ENCODE results near the gene C1QTNF12.

Gene C1QTNF12

DNA sequence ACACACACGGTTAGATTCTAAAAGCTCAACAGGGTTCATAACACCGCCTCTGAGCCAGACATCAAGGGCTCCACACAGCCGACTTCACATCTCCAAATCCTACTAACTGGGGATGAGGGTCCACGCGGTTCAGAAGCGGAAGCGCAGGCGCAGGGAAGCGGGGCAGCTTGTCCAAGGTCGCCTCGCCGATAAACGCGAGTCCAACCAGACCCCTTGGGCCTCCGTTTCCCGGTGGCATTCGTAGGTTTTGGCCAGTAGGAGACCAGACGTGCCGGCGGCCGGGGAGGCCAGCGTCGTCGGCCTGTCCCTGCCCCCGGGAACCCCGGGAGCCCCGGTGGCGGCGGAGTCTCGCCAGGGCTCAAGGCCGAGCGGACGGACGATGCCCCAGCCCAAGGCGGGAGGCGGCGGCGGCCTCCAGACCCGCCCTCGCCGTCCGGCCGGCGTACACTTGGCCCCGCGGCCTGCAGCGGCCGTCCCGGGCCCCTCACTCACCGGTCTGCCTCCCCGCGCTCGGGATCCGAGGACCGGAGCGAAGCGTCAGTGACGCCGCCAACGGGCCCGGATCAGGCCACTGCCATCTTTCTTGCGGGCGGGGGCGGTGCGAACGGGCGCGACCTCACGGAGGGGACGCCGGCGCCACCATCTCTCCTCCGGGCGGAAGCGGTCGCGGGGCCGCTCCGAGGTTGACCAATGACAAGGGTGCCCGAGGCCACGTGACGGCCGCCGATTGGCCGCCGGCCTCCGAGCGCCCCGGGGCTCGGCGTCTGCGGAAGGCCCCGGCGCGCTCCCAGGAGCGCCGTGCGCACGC, 14.9 kb downstream of the C1QTNF12 start, which contains the start of gene SDF4:
Gene SDF4 (minus strand): TSS at position 602 of the 808 bp plus-strand sequence. CDS start 3,229 bp downstream, outside the sequence.
- Histone ChIP-seq H3K36me3 (ENCODE audit: control insufficient read depth, insufficient read depth, low read length) (peaks cover 45% of the 10 kb centered on the region), H3K4me3 (ENCODE audit: extremely low read depth, insufficient read depth, low read length, poor library complexity, severe bottlenecking) (peak within 1 kb of the TSS; percentile 84), H3K4me1 (ENCODE audit: control insufficient read depth, insufficient read depth, low read length, poor library complexity, severe bottlenecking) (peaks cover 8% of the 10 kb centered on the region), H3K9me3 (ENCODE audit: control insufficient read depth, low read length) (no peaks in the 10 kb centered on the region), H3K27ac (ENCODE audit: low read depth, low read length, severe bottlenecking) (peak within 1 kb of the TSS; percentile 86)
- WGBS, 2 experiments (ENCODE audit: insufficient coverage in 2 of 2): 0% methylated on average over 91 to 94 of the region's 99 CpGs

DNA sequence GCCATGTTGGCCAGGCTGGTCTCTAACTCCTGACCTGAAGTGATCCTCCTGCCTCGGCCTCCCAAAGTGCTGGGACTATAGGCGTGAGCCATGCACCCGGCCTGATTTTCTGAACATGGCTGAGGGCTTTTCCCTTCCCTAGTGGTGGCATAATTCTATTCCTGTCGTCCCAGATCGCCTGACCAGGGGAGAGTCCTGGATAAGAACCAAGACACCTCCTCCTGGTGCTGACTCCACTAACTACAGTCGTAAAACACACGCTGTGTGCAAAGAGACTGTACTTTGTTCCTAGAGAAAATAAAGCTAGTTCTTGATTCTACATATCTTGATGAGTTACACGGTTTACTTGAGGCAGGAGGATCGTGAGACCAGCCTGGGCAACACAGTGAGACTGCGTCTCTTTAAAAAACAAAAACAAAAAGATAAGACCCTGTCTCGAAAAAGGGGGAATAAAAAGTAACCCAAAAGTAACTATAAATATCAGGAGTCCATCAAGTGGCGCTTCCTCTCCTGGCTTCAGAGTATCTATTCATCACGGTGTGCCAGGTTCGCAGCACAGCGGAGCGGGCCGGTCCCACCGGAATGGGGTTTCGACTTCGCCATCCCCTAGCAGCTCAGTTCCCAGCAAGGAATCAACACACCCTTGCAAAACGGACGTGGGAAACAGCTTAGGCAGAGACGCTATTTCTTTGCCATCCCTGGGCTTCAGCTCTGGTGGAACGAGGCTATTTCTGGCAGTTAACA, 15.7 kb downstream of the C1QTNF12 start:
- 26 to 28% methylated on average over 19 of the region's 24 CpGs for WGBS, 2 experiments (ENCODE audit: insufficient coverage in 2 of 2)
- H3K4me1 ChIP-seq (ENCODE audit: control insufficient read depth, insufficient read depth, low read length, poor library complexity, severe bottlenecking): peaks cover 8% of the 10 kb centered on the region
- H3K36me3 ChIP-seq (ENCODE audit: control insufficient read depth, insufficient read depth, low read length): peaks cover 52% of the 10 kb centered on the region
- H3K27ac ChIP-seq (ENCODE audit: low read depth, low read length, severe bottlenecking): peak overlapping the region; percentile 86
- H3K4me3 ChIP-seq (ENCODE audit: extremely low read depth, insufficient read depth, low read length, poor library complexity, severe bottlenecking): peak overlapping the region; percentile 84
- H3K9me3 ChIP-seq (ENCODE audit: control insufficient read depth, low read length): no peaks in the 10 kb centered on the region

DNA sequence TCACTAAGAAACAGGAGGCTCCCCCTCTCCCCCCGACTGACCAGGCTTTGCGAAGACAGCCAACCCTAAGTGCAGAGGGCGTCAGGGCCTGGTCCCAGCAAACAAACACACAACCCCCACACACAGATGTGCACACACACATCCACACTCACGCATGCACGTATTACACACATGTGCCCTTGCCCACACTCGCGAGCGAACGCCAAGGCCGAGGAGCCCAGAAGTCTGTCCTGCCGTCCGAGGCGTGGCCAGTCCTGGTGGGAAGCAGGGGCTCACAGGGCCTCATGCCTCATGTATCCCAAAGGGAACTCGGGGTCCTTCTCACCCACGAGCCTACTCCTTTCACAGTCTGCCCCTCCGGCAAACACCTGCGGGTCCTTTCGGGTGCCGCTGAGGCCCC, 16.8 kb downstream of the C1QTNF12 start:
- Histone ChIP-seq H3K36me3 (ENCODE audit: control insufficient read depth, insufficient read depth, low read length) (peaks cover 59% of the 10 kb centered on the region), H3K4me1 (ENCODE audit: control insufficient read depth, insufficient read depth, low read length, poor library complexity, severe bottlenecking) (peaks cover 8% of the 10 kb centered on the region), H3K27ac (ENCODE audit: low read depth, low read length, severe bottlenecking) (no peak overlapping the region), H3K4me3 (ENCODE audit: extremely low read depth, insufficient read depth, low read length, poor library complexity, severe bottlenecking) (no peak overlapping the region), H3K9me3 (ENCODE audit: control insufficient read depth, low read length) (no peaks in the 10 kb centered on the region)
- 97 to 98% methylated on average over 19 of the region's 19 CpGs for WGBS, 2 experiments (ENCODE audit: insufficient coverage in 2 of 2)

DNA sequence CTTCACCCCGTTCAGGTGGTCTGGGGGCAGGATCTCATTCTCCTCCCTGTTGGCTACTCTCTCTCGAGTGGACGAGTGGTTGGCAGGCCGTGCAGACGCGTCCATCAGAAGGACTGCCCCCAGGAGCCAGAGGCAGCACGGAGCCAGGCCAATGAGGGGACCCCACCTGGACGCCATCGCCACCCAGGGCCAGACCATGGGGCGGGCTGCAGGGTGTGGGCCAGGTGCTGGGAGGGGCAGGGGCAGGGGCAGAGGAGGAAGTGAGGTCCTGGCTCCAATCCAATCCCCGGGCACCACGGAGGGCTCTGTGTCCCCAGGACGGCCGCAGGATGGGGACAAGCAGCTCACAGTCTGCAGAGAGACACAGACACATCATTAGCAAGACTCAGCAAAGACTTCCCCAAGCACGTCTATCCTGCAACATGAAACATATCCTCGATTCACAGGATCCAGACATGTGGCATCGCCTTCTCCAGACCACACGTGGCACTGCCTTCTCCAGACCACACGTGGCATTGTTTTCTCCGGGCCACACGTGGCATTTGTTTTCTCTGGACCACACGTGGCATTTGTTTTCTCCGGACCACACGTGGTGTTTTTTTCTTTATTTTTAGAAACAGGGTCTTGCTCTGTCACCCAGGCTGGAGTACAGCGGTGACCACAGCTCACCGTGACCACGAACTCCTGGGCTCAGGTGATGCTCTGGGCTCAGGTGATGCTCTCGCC, 17.8 kb downstream of the C1QTNF12 start:
- Histone ChIP-seq H3K36me3 (ENCODE audit: control insufficient read depth, insufficient read depth, low read length) (peaks cover 57% of the 10 kb centered on the region), H3K27ac (ENCODE audit: low read depth, low read length, severe bottlenecking) (no peak overlapping the region), H3K4me1 (ENCODE audit: control insufficient read depth, insufficient read depth, low read length, poor library complexity, severe bottlenecking) (peaks cover 8% of the 10 kb centered on the region), H3K4me3 (ENCODE audit: extremely low read depth, insufficient read depth, low read length, poor library complexity, severe bottlenecking) (no peak overlapping the region), H3K9me3 (ENCODE audit: control insufficient read depth, low read length) (no peaks in the 10 kb centered on the region)
- WGBS, 2 experiments (ENCODE audit: insufficient coverage in 2 of 2): 94 to 99% methylated on average over 26 to 28 of the region's 28 CpGs

DNA sequence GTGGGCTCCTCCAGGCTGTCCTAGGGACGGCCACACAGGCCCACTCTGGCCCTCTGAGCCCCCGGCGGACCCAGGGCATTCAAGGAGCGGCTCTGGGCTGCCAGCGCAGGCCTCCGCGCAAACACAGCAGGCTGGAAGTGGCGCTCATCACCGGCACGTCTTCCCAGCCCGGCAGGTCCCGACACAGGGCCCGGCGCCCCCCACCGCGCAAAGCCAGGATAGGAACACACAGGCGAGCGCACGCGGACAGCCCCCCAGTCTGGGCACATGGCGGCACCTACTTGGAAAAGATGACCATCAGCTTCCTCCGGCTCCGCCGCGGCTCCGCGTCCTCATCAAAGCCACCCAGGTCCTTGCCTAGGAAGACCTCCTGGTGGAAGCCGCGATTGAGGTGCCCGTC, 18.3 kb downstream of the C1QTNF12 start:
- Histone ChIP-seq H3K9me3 (ENCODE audit: control insufficient read depth, low read length) (no peaks in the 10 kb centered on the region), H3K27ac (ENCODE audit: low read depth, low read length, severe bottlenecking) (no peak overlapping the region), H3K4me1 (ENCODE audit: control insufficient read depth, insufficient read depth, low read length, poor library complexity, severe bottlenecking) (peaks cover 5% of the 10 kb centered on the region), H3K36me3 (ENCODE audit: control insufficient read depth, insufficient read depth, low read length) (peaks cover 54% of the 10 kb centered on the region), H3K4me3 (ENCODE audit: extremely low read depth, insufficient read depth, low read length, poor library complexity, severe bottlenecking) (no peak overlapping the region)
- WGBS, 2 experiments (ENCODE audit: insufficient coverage in 2 of 2): 98 to 99% methylated on average over 30 of the region's 30 CpGs

DNA sequence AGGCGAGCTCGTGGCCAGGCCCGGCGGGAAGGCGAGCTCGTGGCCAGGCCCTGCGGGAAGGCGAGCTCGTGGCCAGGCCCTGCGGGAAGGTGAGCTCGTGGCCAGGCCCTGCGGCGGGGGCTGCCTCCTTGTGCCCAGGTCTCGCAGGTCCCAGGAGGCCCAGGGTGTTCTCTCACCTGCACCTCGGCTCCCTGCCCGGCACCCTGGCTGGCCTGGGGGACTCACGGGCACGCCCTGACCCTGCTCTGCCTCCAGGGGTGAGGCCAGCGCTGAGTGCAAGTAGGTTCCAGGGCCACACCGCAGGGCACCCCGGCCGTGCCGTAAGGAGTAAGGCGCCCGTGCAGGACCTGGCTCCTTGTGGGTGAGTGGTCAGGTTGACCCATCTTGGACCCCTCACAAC, 19.1 kb downstream of the C1QTNF12 start:
- peaks cover 62% of the 10 kb centered on the region for H3K36me3 ChIP-seq (ENCODE audit: control insufficient read depth, insufficient read depth, low read length)
- no peaks in the 10 kb centered on the region for H3K4me1 ChIP-seq (ENCODE audit: control insufficient read depth, insufficient read depth, low read length, poor library complexity, severe bottlenecking)
- H3K27ac ChIP-seq (ENCODE audit: low read depth, low read length, severe bottlenecking): no peak overlapping the region
- 95 to 96% methylated on average over 25 of the region's 25 CpGs for WGBS, 2 experiments (ENCODE audit: insufficient coverage in 2 of 2)
- no peaks in the 10 kb centered on the region for H3K9me3 ChIP-seq (ENCODE audit: control insufficient read depth, low read length)
- no peak overlapping the region for H3K4me3 ChIP-seq (ENCODE audit: extremely low read depth, insufficient read depth, low read length, poor library complexity, severe bottlenecking)

DNA sequence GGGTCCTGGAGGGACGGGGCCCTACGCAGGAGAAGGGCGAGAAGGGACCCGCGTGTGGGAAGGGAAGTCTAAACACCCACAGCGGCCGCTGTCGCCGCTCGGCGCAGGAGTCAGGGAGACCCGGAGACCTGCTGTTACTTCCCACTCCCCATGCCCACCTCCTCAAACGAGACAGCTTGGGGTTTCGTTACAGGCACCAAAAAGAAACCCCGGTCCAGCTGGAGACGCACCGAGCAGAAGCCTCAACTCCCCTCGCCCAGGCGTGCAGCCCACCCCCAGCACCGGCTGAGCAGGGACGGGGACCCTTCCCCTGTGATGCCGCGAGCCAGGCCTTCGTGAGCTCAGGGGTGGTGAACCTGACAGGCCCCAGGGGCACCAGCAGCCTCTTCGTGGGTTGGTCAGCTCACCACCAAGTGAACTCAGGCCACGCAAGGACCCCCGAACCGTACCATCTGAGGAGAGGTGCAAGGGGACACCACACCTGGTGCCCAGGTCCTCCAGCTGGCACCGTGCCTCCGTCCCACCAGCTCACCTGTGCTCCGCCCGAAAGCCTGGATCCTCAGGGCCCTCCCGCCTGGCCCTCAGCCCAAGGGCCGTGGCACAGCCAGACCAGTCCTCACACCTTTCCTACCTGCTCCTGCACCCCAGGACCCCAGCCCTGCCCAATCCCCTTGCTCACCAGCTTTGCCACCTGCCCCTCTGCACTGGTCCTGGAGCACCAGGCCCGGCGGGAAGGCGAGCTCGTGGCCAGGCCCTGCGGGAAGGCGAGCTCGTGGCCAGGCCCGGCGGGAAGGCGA, 19.8 kb downstream of the C1QTNF12 start:
- Histone ChIP-seq H3K36me3 (ENCODE audit: control insufficient read depth, insufficient read depth, low read length) (peaks cover 67% of the 10 kb centered on the region), H3K9me3 (ENCODE audit: control insufficient read depth, low read length) (no peaks in the 10 kb centered on the region), H3K27ac (ENCODE audit: low read depth, low read length, severe bottlenecking) (no peak overlapping the region), H3K4me3 (ENCODE audit: extremely low read depth, insufficient read depth, low read length, poor library complexity, severe bottlenecking) (no peak overlapping the region), H3K4me1 (ENCODE audit: control insufficient read depth, insufficient read depth, low read length, poor library complexity, severe bottlenecking) (no peaks in the 10 kb centered on the region)
- 97 to 98% methylated on average over 32 to 41 of the region's 44 CpGs for WGBS, 2 experiments (ENCODE audit: insufficient coverage in 2 of 2)

DNA sequence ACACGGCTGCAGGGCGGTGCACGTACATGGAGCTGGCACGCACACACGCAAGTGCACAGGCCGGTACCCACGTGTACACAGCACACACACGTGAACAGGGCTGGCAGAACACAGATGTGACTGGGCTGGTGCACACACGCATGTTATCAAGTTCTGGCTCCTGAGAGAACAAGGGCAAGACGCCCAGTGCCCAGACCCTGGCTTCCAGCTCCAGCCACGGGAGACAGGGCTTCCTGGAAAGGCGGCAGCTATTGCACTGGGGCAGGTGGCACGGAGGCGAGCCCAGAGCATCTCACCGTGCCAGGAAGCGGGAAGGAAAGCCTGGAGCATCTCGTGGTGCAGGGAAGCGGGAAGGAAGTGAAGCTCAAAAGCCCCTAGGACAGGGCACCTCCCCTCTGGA, 20.6 kb downstream of the C1QTNF12 start:
- 98 to 99% methylated on average over 18 of the region's 18 CpGs for whole genome bisulfite sequencing, 2 experiments (ENCODE audit: insufficient coverage in 2 of 2)
- Histone ChIP-seq H3K4me1 (ENCODE audit: control insufficient read depth, insufficient read depth, low read length, poor library complexity, severe bottlenecking) (no peaks in the 10 kb centered on the region), H3K9me3 (ENCODE audit: control insufficient read depth, low read length) (no peaks in the 10 kb centered on the region), H3K4me3 (ENCODE audit: extremely low read depth, insufficient read depth, low read length, poor library complexity, severe bottlenecking) (no peak overlapping the region), H3K27ac (ENCODE audit: low read depth, low read length, severe bottlenecking) (no peak overlapping the region), H3K36me3 (ENCODE audit: control insufficient read depth, insufficient read depth, low read length) (peaks cover 76% of the 10 kb centered on the region)

DNA sequence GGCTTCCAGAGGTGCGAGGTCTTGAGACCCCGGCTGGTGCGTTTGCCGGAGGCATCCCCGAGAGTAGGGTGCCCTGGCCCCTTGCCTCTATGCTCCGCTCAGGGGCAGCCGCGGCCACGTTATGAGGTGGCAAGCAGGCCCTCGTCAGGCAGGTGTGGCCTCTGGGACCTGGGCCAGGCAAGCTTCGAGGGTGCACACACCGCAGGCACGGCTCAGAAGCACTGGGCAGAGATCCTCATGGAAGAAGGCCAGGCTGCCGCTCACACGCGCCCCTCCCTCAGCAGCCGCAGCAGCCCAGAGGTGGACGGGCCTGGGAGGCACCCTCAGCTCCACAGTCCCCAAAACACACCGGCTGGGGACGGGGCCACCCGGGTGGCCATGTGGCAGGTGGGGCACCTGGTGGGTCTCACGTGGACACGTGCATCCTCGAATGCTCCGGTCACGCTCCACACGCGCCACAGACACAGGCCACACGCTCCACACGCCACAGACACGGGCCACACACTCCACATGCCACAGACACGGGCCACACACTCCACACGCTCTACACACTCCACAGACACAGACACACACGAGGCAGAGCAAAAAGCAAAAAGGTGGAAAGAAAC, 21.2 kb downstream of the C1QTNF12 start:
- Histone ChIP-seq H3K4me3 (ENCODE audit: extremely low read depth, insufficient read depth, low read length, poor library complexity, severe bottlenecking) (no peak overlapping the region), H3K36me3 (ENCODE audit: control insufficient read depth, insufficient read depth, low read length) (peaks cover 81% of the 10 kb centered on the region), H3K9me3 (ENCODE audit: control insufficient read depth, low read length) (no peaks in the 10 kb centered on the region), H3K4me1 (ENCODE audit: control insufficient read depth, insufficient read depth, low read length, poor library complexity, severe bottlenecking) (no peaks in the 10 kb centered on the region), H3K27ac (ENCODE audit: low read depth, low read length, severe bottlenecking) (no peak overlapping the region)
- 95 to 99% methylated on average over 19 to 30 of the region's 34 CpGs for WGBS, 2 experiments (ENCODE audit: insufficient coverage in 2 of 2)

DNA sequence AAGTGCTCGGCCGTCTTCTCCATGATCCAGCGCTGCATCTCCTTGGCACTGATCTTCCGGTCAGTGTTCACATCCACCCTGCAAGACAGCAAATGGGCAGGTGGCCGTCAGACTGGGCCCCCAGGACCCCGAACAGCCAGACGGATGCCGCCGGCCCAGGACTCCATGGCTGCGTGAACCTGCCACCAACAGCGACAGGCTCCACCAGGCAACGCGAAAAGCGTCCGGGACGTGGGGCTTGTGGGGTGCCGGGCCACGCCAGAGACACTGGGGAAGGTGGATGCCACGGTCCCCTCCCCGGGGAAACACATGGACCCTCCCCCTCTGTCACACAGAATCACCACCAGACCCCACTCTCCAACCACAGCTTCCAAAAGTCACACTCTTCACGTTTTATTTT, 22.6 kb downstream of the C1QTNF12 start:
- Histone ChIP-seq H3K36me3 (ENCODE audit: control insufficient read depth, insufficient read depth, low read length) (peaks cover 71% of the 10 kb centered on the region), H3K9me3 (ENCODE audit: control insufficient read depth, low read length) (no peaks in the 10 kb centered on the region), H3K27ac (ENCODE audit: low read depth, low read length, severe bottlenecking) (no peak overlapping the region), H3K4me1 (ENCODE audit: control insufficient read depth, insufficient read depth, low read length, poor library complexity, severe bottlenecking) (no peaks in the 10 kb centered on the region), H3K4me3 (ENCODE audit: extremely low read depth, insufficient read depth, low read length, poor library complexity, severe bottlenecking) (no peak overlapping the region)
- WGBS, 2 experiments (ENCODE audit: insufficient coverage in 2 of 2): 89 to 98% methylated on average over 16 to 20 of the region's 21 CpGs

Data from mesodermal cell (in vitro differentiated cells).